Stimulated activated CD8-positive, alpha-beta memory T cell treated with anti-CD3 and anti-CD28 coated beads, Interleukin-7, amount 100 ng/mL, for 4 hours (primary cell): ENCODE results near the gene SLC6A3.
"Not testable (repeated sequence)": the region's sequence is repeated elsewhere in the genome, so short reads cannot be mapped to it uniquely, and the experiment has no call there.

Source experiments
- DNase-seq, 2 donors: peaks; one replicate each; pipeline ENCODE4 v3.0.0-alpha.2; 2020; ENCODE audit warnings: low read depth in 2 of 2

Gene SLC6A3

DNA sequence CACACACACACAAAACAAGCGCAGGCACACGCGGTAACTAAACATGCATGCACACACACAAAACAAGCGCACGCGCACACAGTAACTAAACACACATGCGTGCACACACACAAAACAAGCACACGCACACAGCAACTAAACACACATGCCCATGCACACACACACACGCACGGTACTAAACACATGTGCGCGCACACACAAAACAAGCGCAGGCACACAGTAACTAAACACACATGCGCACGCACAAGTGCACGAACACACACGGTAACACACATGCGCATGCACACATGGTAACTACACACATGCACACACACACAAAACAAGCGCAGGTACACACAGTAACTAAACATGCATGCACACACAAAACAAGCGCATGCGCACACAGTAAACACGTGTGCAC, 19.9 kb upstream of the SLC6A3 start:
- no peak for DNase-seq

DNA sequence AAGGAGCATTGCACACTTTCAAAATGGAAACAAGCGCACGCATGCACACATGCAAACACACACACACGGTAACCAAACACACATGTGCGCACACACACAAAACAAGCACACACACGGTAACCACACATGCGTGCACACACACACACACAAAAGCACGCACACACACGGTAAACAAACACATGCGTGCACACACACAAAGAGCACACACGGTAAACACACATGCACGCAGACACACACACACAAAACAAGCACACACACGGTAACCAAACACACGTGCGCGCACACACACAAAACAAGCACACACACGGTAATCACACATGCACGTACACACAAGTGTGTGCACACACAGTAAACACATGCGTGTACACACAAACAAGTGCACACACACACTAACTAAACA, 19.3 kb upstream of the SLC6A3 start:
- no peak for DNase-seq

DNA sequence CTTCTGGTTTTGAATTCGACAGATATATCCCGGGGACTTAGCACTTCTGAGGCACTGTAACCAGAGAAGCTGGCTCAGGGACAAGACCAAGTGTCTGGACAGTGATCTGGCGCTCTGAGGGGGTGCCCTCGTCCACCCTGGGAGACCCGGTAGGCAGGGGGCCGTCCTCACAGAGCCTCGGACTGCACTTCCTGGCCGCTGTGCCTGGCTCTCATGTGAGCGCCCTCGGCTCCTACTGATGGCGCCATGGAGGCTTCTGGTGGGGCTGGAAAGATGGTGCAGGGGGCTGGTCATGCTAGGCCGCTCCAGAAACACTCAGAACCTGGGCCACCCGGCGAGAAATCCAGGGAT, 18.8 kb upstream of the SLC6A3 start:
- no peak for DNase-seq

DNA sequence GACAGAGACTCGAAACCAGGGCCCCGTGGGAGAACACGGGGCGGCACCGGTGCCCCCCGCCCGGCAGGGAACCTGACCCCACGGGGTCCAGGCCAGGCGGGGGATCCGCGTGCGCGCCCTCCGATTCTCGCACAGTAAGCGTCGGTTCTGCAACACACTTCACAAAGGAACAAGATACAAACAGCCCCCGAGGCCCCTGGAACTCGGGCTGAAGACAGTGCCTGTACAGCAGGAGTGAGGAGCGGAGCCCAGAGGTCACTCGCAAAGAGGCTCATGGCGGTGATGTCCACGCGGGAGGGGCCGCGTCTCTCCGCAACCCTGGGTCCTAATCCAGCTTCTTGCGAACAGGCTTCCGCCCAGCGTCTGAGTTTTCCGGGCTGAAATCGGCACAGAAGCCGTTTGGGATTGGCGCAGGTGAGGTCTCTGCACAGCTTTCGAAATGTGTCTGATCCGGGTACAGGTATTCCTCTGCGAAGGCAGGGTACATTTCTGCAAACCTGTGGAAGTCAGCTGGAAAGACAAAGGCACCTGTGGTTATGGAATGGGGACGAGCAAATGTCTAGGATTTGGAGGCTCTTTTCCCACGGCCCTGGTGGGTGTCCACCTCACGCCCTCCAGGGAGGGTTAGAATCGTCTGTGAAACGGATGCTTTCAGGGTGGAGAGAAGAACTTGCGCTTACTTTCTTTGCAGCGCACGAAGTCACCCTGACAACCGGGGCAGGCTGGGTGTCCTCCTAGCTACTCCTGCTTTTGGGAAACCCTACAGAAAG, 18.3 kb upstream of the SLC6A3 start:
- DNase-seq: no peak

DNA sequence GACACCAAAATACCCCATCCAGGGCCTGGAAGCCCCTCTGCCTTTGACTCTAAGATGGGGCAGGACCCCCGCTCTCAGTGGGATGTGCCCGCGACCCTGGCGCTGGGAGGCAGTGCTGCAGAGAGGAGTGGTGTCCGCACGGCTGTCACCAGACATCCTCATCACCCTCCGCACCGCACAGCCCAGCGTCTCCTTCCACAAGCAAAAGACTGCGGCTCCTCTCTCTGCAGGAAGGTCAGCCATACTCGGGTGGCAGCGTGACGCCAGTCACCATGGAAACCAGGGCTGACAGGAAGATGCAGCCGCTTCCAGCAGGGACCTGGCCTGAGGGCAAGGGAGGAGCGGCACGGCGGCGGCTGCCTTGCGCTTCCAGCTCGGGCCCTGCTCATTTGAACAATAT, 17.1 kb upstream of the SLC6A3 start:
- no peak for DNase-seq

DNA sequence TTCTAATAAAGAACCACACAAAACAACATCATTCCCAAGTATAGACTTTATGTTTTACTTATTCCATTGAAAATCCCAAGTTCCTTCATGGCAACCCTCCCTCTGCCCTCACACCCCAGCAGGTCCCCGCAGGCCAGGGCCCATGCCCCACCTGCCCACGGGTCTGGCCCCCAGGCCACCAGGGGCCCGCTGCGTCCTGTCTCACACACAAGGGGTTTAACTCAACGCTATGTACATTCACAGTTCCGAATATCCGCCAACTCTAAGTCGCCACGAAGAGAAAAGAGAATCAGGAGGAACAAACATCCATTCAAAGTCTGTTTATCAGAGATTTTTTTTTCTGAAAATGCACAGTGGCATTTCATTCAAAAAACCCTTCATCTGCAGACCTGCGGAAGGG, 16.2 kb upstream of the SLC6A3 start:
- no peak for DNase-seq

DNA sequence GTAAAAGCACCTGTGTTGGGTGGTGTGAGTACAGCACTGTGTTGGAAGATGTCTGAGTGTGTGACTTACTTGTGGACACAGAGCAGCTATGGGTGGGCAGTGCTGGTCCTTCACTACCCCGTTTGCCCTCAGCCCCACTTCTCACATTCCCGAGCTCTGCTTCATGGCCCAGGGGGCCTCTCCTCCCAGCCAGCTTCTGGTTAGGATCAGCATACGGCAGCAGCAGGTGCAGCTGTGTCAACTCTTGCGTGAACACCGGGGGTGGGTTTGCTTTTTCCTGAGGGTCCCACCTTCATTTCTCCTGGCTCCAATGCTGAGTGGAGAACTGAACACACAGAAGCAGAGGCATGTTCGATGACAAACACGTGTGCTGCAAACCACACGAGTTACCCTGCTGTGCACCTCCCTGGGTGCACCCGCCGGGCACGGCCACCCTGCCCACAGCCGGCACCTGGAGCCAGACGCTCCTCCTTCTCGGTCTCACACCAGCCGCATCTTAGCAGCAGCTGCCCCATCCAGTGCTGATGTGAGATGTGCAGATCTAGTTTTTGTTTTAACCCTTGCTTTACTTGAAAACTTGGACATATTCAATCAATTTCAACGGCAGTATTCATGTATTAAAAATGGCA, 14.9 kb upstream of the SLC6A3 start:
- no peak for DNase-seq

DNA sequence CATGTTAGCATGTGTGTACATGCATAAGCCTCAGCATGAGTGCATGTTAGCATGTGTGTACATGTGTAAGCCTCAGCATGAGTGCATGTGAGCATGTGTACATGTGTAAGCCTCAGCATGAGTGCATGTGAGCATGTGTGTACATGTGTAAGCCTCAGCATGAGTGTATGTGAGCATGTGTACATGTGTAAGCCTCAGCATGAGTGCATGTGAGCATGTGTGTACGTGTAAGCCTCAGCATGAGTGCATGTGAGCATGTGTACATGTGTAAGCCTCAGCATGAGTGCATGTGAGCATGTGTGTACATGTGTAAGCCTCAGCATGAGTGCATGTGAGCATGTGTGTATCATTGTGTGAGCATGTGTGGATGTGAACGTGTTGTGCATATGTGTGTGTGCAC, 14.2 kb upstream of the SLC6A3 start:
- DNase-seq: not testable (repeated sequence)

DNA sequence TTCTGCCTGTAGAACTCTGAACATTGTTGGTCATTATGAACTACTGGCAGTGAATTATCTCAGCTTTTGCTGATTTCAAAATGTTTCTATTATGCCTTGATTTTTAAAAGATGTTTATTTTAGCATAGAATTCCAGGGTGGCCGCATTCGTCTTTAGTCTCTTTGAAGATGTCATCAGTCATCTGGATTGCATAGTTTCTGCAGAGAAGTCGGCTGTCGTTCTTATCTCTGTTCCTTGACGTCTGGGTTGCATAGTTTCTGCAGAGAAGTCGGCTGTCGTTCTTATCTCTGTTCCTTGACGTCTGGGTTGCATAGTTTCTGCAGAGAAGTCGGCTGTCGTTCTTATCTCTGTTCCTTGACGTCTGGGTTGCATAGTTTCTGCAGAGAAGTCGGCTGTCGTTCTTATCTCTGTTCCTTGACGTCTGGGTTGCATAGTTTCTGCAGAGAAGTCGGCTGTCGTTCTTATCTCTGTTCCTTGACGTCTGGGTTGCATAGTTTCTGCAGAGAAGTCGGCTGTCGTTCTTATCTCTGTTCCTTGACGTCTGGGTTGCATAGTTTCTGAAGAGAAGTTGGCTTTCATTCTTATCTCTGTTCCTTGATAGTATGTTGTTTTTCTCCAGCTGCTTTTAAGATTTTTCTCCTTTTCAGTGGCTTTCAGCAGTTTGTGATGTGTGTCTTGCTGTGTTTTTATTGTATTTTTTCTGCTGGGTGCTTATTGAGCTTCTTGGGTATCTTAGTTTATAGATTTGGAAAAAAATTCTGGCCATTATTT, 11.1 kb upstream of the SLC6A3 start:
- DNase-seq: not testable (repeated sequence)

DNA sequence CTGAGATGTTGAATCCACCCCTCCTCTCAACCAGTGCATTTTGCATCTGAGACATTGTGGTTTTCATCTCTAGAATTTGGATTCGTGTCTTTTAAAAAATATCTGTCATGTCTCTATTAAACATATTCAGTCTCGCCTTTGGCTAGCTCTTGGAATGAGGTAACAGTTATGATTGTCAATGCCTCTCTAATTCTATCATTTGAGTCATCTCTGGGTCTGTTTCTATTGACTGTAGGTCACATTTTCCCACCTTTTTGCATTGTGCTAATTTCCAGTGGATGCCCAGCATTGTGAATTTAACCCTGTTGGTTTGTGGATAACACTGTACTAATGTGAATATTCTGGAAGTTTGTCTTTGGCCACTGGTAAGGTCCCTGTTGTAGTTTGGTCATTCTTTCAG, 8.4 kb upstream of the SLC6A3 start:
- DNase-seq: no peak

DNA sequence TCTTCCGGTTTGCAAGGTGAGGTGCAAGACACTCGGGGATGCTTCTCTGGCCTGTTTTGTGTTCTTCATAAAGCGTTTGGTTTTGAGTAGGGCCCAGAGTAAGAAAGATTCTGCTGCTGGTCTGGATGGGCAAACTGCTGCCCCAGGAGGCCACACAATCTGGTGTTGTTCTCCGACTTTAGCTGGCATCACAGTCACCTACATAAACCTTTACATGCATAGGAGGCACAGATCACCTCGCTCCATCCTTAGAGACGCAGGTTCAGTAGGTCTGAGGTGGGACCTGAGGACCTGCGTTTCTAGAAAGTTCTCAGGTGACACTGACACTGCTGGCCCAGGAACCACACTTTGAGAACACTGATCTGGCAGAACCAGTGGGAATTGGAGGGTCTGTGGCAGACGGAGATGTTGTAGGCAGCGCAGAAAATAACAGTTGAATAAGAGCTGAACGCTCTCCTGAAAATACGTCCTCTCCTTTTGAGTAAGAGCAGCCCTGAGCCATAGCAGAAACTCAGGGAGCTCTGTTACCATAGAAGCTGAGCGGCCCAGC, 3.9 kb upstream of the SLC6A3 start:
- no peak for DNase-seq

DNA sequence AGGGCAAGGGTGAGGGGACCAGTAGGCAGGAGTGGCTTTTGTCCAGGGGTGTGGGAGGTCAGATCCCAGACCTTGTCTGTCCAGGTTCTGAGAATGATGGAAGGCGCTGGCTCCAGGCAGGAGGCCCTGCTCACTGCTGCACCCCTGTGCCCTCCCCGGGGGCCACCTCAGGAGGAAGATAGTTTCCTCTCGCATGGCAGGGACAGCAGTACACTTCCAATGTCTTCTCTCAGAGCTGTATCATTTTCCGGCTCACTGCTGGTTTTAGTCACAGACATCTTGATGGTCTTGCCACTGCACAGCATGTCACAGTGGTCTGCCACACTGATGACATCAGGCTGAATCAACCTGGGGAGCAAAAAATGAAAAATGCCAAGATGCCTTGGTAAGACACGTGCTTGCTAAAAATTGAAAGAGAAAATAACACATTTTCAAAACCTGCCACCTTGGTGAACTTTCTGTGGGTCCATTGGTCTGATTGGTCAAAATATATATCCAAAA, 3.3 kb upstream of the SLC6A3 start:
- peak in 1 of 2 donors; percentile 23 for DNase-seq

DNA sequence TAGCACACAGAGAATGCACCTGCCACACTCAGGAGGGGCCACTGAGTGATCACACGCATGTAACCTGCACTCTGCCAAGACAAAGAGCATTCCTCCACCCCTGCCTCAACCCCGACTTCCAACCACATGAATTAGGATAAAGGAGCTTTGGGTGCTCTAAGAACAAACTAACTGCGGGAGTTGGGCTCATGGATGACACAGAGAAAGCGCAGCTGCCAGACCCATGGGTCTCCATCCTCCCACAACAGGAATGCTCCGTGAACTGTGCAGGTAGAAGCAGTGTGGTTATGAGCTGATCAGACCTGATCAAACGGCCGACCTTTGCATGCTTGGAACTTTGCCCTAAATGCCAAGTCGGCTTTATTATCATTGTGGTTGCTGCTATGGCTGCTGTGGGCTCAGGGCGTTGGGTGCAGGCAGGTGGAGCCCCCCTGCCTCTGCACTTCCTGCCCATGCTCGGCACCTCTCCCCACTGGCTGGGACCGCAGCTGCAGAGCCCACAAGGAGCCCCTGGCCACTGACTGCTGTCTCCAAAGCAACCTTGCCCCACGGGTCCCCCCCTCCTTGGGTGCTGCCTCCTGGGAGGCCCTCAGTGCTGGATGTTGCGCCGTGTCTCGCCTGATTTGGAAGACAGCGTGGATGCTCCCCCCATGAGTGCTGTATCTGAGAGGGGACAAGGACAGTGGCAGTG, 2.6 kb upstream of the SLC6A3 start:
- DNase-seq: peak in 1 of 2 donors; percentile 20

DNA sequence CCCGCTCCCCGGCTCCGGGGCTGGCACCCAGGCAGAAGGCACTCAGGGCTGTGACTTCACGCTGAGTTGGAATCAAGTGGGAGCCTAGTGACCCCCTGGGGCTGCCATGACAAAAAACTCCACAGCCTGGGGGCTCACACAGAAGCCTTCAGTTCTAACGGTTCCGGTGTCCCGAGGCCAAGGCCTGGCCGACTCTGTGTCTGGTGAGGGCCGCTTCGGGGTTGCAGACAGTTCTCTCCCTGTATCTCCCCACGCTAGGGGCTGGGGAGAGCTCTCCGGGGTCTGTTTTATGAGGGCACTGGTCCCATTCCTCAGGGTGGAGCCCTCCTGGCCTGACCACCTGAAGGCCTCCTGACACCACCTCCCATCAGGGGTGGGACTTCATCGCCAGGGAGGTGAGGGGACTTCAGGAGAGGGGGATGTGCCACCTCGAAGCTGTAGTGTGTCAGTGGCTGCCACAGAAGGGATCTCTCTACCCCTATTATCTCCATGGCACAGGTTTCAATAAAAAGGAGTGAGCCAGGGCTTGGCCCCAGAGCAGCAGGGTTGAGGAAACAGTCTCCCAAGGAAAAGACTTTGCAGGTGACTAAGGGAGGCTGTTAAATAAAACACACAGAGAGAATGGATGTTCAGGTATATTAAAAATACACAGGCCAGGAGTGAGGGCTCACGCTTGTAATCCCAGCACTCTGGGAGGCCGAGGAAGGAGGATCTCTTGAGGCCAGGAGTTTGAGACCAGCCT, 1.5 kb upstream of the SLC6A3 start:
- no peak for DNase-seq

DNA sequence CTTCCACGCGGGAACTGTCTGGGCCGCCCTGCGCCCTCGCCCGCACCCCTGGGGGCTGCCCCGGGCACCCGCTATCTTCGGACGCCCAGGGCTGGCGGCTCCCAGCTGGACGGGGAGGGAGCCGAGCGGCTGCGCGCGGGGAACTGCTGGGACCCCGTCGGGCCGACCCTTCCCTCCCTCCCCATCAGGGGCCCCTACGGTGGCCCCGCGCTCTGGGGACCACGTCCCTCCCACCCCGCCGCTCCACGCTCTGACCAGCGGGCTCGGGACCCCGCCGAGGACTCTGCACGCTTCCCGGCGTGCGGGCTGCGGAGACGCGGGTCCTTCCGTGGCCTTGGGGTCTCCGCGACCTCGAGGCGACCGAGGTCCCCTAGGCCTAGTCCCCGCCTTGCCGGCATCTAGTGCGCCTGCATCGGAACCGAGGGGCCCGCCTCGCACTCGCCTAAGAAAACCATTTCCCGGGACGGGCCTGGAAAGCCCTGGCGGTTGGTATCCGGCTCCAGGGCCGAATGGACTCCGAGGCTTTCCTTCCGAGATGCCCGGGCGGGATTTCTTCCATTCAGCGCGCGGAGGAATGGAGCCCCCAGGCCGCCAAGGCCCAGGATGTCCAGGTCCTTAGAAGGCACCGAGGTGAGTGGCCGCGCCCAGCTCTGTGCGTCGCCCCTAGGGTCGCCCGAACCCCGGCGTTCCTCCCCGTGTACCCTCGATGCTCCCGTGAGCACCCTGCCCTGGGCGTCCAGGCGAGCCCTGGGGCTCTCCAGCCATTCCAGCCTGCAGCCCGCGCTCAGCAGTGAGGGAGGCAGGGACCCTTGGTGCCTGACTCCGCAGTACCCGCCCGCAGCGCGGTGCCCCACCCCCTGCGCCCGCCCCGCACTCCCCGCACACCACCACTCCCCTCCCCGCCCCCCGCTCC, 705 bp upstream of the SLC6A3 start:
- DNase-seq: no peak

DNA sequence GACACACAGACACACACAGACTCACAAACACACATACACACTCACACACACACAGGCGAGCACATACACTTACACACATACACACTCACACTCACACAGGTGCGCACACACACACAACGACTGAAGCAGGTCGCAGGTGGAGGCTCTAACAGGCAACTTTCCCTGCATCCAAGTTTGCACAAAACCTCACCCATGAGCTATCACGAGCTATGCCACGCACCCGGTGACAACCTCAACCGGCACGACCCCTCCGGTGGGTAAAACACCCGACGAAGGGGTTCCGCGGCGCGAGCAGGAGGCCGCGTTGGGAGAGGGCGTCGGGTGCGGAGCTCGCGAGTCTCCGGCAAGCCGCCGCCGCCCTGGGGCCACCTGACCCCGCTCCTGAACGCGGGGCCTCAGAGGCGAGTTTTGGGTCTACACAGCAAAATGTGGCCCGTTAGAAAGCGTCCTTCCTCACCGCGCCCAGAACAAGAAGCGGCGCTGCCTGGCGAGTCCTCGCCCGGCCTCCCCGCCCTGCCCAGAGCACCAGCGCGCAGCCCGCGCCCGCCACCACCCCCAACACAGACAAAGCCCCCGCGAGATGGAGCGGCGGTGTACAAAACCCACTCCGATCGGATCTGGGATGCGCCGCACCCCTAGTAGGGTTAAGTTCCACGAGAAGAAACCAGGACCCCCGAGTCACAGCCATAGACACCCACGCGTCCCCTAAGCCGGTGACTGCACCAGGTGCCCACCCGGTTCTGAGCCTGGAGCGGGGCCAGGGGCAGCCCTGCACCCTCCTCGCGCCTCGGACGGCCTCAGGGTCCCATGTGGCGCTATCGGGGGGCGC, 665 bp downstream of the SLC6A3 start:
- no peak for DNase-seq

DNA sequence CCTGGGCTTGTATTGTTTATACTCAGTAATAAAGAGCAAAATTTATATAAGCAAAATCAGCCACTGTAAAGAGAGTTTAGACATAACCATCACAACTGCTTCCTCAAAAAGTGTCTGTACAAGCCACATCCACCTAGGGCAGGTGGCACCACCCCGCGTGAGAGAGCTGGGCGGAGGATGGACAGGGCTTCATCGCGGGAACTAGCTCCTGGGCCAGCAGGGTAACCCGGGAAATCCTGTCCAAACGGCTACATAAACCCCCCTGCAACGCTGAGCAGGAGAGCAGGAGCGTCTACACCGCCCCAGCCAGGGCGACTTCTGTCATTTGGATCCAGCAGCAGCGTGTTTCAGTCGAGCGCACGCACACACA, 1.3 kb downstream of the SLC6A3 start:
- DNase-seq: no peak

DNA sequence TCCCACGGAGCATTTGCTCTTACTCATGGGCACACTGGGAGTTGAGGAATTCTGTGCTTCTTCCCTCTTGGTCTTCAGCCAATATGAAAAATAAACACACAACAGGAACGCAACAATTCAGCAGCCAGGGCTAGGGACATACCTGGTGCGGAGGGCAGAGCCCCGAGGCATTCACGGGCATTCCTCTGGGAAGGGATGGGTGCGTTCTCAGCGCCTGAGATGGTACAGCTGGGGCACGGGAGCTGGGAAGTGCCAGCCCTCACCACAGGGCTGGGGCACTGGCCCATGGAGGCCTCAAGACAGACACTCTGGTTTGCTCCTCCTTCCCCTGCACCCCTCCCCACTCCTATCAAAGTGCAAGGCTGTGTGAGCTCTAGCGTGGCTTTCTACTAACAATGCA, 2.1 kb downstream of the SLC6A3 start:
- DNase-seq: no peak
